ENCODE data around the gene LCORL.

DNA sequence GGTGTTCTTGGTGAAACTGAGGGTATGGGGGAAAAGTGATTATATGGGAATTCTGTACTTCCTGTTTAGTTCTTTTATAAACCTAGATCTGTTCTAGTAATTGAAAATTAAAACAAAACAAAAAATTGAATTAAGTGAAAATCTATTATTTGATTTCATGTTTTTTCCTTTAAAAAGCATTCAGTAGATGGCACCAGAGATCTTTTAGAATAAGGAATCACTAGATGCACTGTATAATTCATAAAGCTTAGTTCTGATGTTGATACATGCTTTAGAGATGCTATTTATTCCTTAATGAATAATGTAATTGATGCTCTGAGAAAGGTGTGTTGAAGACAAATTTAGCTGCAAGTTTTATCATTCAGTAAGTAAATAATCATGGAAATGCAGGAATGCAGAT lies 87.3 kb downstream of the LCORL start:
- TF ChIP-seq, protein P1, sequence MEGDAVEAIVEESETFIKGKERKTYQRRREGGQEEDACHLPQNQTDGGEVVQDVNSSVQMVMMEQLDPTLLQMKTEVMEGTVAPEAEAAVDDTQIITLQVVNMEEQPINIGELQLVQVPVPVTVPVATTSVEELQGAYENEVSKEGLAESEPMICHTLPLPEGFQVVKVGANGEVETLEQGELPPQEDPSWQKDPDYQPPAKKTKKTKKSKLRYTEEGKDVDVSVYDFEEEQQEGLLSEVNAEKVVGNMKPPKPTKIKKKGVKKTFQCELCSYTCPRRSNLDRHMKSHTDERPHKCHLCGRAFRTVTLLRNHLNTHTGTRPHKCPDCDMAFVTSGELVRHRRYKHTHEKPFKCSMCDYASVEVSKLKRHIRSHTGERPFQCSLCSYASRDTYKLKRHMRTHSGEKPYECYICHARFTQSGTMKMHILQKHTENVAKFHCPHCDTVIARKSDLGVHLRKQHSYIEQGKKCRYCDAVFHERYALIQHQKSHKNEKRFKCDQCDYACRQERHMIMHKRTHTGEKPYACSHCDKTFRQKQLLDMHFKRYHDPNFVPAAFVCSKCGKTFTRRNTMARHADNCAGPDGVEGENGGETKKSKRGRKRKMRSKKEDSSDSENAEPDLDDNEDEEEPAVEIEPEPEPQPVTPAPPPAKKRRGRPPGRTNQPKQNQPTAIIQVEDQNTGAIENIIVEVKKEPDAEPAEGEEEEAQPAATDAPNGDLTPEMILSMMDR (IDR thresholded peaks at IDR 0.05): no peak
- no peak for TF ChIP-seq ZFX (IDR thresholded peaks at IDR 0.05; ENCODE audit: borderline replicate concordance)

All from 22Rv1 (cell line).